Ureter (tissue), 1 donor: ENCODE data around the gene CHI3L1. TPM values are rescaled to one million over a fixed set of nuclear protein-coding genes. Genes with fewer than 3 reads are reported as not detected.

ENCODE experiments used
- DNase-seq: peaks from one replicate; pipeline ENCODE4 v3.0.0-alpha.2; 2020; ENCODE audit warnings: low spot score
- total RNA-seq: library from RNA; stranded (reverse); gene quantifications from one replicate; pipeline ENCODE4 v1.2.4, GENCODE V29; 2023
- donor health status: DM: yes; HTN: yes; CAD: no.

Gene CHI3L1
- total RNA-seq, 1 donor from 2014 or later, result 8.8 TPM

GRCh38 chr1:203181586-203182386, 4.7 kb downstream of the CHI3L1 start:
- no peak for DNase-seq

DNA sequence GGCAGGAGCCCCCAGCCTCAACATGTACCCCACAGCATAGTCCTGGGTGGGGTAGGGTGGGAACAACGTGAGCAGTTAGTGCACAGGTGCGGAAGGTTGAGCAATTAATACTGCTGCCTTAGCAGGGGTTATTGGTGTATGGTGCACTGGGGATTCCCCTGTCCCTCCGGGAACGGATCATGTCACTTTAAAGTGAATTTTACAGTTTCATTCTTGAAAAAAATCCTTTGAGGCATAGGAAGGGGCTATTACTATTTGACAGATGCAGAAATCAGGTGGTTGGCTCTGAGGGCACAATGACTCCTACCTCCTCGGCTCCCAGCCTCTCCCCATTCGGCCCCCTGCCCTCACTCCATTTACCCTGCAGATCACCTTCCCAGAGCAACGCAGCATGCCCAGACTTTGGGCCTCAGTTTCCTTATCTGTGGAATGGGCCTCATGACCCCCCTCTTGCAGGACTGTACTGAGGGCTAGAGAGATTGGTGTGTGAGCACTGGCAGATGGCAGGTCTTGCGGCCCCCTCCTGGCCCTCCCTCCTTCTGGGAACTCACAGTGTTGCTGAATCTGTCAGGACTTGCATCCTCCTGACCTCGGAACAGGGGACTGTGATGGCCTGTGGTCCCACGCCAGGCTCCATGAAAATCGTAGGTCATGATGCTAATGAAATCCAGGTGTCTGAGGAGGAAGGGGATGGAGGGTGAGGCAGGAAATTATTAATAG, 5.7 kb downstream of the CHI3L1 start:
- no peak for DNase-seq

- DNase-seq, result no peak
These were observed 6.9 kb downstream of the CHI3L1 start for GRCh38 chr1:203179667-203180005.

DNA sequence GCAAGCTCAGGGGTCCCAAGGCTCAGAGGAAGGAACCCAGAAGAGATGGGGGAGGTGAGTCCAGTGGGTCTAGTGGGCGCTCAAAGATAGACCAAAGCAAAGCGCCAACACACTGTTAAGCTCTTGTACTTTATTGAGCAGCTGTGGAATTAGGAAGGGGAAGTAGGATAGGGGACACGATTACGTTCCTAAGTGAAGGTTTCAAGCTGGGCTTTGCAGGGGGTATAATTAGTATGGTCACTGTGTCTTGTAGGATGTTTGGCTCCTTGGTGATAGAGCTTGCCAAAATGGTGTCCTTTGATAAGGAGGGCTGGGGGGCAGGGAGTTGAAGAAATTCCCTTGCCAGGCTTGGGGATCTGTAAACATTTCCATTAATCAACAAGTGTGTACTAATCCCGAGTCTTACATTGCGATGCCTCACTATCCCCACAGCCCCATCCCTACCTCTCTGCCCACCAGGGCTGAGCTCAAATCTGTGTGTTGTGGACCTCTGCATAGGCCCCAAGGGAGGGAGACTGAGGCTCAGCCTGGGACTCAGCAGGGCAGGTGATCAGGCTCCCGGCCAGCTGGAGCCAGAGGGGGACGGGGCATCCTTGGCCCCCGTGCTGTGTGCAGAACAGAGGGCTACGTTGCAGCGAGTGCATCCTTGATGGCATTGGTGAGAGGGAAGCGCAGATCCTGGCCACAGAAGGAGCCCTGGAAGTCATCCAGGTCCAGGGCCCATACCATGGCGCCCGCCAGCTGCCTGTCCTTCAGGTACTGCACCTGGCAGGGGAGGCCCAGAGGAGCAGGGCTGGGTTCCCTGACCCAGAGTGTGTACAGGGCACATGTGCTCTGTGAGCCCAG, 7.5 kb downstream of the CHI3L1 start:
- DNase-seq, result no peak

DNA sequence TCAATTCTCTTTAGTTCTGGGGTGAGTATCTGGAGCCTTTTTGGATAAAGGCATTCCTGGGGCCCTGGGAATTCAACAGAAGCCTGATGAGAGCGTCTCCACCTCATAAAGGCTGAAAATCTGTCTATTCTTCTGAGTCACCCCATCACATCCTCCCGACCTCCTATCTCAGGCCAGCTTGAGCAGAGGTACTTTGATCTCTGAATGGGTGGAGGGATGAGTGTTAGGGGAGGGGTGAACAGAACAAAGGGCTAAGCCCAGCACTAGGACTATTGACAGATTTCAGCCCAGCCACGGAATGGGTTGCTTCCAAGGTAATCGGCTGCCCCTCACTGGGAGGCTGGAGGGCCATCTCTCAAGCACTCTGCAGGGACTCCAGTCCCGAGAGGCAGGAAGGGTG, 8.4 kb downstream of the CHI3L1 start:
- no peak for DNase-seq

GRCh38 chr1:203177470-203178039, 8.9 kb downstream of the CHI3L1 start:
- DNase-seq, result no peak

GRCh38 chr1:203177036-203177405, 9.5 kb downstream of the CHI3L1 start:
- DNase-seq, result no peak

- no peak for DNase-seq
These were observed 10.1 kb downstream of the CHI3L1 start for GRCh38 chr1:203176273-203177035.

DNA sequence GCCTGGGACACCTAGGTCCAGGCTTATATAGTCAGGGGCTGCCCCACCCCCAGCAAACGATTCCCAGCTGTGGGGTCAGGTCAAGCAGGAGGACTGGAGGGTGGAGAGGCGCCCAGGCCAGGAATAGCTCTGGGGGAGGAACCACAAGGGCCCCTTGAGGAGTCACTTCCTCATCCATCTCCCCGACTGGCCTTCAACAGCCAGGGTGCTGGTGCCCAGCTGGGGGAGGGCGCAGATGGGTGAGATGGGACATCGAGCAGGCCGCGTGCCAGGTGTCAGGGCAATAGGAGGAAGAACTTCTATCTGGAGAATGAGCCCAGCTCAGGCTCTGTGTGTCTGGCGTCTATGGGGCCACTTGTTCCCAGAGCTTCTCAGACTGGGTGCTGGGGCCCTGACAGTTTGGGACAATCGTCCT, 10.7 kb downstream of the CHI3L1 start:
- no peak for DNase-seq

GRCh38 chr1:203175237-203175826, 11.2 kb downstream of the CHI3L1 start, which contains the start of gene MYBPH:
Gene MYBPH, minus strand, starts transcription at chr1:203175826. Its CDS starts 71 bp downstream, at chr1:203175755.
- DNase-seq, result no peak

GRCh38 chr1:203174324-203174985, 12.0 kb downstream of the CHI3L1 start:
- DNase-seq, result no peak

- DNase-seq, result no peak
These were observed 12.9 kb downstream of the CHI3L1 start for GRCh38 chr1:203173566-203173965.

DNA sequence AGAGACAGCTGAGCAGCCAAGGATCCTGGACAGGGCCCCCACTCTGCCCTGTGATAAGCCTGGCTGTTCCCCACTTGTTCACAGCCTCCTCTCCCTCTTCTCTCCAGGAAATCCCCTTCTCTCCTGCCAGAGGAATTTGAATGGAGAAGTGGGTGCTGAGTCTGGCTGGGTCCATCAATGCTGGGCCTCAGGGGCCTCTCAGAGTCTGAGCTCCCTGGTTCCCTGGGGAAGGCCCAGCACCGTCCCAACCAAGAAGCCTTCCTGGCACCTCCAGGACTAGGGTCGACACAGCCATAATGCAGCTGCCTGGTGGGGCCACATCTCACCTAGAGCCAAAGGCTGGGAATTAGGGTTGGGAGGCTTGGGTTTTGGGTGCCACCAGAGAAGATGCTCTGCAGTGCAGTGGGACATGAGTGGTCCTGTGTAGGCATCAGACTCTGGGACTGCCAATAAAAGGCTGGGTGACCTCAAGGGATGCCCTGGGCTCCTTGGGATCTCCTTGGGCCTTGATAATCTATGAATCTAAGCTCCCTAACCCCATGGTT, 13.4 kb downstream of the CHI3L1 start:
- DNase-seq, result no peak

DNA sequence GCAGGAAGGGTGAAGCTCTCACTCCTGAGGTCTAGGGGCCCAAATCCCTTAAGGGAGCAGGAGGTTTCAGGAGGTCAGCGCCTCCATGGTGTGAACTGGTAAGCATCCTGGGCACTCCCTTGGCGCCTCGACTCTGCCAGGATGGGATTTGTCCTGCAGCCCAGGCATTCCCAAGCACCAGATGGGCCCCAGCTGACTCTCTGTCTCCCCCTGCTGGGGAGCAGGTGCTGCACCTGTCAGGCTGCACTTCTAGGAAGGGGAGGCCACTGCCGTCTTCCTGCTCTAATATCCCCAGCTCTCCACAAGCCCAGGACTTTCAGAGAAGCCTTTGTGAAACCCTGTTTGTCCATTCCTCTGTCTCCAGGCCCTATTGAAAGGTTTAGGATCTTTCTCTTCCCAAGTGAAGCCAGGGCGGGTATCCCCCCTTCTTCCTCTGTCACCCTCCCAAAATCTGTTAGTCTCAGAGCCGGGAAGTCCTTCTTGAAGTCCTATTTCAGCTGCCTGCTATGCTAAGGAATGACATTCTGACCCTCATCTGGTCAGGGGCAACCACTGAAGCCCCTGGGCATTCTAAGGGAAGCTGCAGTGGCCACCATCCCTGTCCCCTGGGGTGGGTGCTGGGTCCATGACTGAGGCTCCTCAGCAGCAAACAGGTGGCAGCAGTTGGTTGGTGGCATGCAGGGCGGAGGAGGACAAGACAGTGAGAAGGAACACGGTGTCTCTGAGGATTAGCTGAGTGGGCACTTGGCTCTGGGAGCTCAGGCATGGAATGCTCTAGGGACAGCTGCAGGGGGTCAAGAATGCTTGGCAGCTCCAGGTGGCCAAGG, 14.1 kb downstream of the CHI3L1 start:
- peak; percentile 59 for DNase-seq

DNA sequence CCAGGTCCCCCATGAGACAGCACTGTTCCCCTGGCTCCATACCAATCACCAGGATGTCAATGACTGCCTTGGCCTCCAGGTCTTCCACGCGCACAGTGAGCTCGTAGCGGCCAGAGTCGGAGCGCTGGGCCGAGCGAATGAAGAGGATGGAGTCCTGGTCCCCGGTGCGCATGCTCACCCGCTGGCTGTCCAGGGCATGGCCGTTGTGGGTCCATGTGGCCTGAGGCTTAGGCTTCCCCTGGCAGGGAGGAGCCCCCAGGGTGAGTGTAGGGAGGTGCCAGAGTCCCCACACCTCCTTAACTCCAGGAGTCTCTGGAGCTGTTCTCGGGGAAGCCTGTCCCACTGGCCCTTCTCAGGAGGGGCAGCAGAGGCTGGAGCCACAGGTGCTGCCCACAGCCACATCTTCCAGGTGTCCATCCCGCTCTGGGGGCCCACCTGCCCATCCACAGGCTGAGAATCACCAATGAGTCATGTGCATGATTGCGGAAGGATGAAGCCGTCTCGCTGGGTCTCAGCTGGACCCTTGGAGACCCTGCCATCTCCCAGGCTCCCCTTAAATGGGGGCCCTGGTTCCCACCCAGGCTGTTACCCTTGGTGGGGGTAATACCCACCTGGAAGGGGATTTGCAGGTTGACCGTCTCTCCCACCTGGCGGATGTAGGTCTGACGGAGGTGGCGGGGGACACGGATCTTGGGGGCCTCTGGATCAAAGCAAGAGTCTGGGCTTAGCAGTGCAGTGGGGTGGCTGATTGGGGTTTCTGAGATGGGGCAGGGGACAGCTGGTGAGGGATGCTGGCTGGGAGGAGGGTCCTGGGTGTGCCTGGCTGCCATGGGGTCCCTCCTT, 14.9 kb downstream of the CHI3L1 start:
- DNase-seq, result no peak

- DNase-seq, result no peak
These were observed 15.7 kb downstream of the CHI3L1 start for GRCh38 chr1:203170625-203171330.

- DNase-seq, result no peak
These were observed 16.6 kb downstream of the CHI3L1 start for GRCh38 chr1:203169770-203170520.
